Measurements from ENCODE around the gene BUD31. TPM values are rescaled to one million over a fixed set of nuclear protein-coding genes. Genes with fewer than 3 reads are reported as not detected.

Gene BUD31
- total and polyA plus RNA-seq, 10 of the 15 experiments (the other 5 are each of a cell fraction or from before 2014, with no cell fraction given): 74.2 to 317 (median 130) TPM

DNA sequence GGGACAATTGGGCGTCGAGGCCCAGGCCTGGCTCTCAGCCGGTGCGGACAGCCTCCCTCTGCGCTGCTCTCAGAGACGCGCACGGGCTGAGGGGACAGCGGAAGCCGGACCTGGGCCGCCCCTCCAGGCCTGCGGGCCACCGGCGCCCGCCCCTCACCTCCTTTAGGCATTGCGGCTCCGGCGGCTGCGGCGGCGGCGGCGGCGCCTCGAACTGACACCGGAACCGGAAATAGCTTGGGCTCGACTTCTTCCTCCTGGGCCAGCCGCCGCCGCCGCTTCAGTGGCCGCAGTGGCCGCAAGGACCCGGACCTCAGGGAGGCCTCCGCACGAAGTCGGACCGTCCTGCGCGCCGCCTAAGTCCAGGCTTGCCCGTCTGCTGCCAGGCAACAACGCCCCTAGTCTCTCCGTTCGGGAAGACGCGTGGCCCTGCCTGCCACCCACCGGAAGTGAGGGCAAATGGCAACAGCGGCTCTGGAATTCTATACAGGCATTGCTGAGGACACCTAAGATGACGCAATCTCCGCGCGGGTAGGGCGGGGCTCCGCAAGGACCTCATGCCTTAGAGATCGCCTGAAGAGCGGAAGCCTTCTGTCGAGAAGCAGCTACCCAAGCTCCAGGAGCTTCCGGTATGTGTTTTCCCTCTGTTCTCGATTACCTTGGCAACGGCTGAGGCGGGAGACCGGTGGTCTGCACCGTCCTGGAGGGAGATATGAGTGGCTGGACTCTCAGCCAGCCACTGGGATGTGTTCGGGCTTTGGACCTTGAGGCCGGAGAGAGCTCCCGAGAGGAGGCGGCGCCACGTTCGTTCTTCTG is at the start of gene BUD31, which contains the start of gene PDAP1 (continued):
- TF ChIP-seq KAT2A (conservative IDR thresholded peaks at IDR 0.05; ENCODE audit: control insufficient read depth, low read depth, low read length): no peak
- TF ChIP-seq CEBPB (IDR thresholded peaks at IDR 0.05; ENCODE audit: borderline replicate concordance in 1 of 2, low read depth in 2 of 2, low read length in 2 of 2): peak in 1 of 2 experiments; percentile 99; a peak in 2 of 4 replicates
- TF ChIP-seq, protein P1, sequence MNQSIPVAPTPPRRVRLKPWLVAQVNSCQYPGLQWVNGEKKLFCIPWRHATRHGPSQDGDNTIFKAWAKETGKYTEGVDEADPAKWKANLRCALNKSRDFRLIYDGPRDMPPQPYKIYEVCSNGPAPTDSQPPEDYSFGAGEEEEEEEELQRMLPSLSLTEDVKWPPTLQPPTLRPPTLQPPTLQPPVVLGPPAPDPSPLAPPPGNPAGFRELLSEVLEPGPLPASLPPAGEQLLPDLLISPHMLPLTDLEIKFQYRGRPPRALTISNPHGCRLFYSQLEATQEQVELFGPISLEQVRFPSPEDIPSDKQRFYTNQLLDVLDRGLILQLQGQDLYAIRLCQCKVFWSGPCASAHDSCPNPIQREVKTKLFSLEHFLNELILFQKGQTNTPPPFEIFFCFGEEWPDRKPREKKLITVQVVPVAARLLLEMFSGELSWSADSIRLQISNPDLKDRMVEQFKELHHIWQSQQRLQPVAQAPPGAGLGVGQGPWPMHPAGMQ (IDR thresholded peaks at IDR 0.05; ENCODE audit: borderline replicate concordance): peak; percentile 96
- TF ChIP-seq, protein P2, sequence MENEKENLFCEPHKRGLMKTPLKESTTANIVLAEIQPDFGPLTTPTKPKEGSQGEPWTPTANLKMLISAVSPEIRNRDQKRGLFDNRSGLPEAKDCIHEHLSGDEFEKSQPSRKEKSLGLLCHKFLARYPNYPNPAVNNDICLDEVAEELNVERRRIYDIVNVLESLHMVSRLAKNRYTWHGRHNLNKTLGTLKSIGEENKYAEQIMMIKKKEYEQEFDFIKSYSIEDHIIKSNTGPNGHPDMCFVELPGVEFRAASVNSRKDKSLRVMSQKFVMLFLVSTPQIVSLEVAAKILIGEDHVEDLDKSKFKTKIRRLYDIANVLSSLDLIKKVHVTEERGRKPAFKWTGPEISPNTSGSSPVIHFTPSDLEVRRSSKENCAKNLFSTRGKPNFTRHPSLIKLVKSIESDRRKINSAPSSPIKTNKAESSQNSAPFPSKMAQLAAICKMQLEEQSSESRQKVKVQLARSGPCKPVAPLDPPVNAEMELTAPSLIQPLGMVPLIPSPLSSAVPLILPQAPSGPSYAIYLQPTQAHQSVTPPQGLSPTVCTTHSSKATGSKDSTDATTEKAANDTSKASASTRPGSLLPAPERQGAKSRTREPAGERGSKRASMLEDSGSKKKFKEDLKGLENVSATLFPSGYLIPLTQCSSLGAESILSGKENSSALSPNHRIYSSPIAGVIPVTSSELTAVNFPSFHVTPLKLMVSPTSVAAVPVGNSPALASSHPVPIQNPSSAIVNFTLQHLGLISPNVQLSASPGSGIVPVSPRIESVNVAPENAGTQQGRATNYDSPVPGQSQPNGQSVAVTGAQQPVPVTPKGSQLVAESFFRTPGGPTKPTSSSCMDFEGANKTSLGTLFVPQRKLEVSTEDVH (IDR thresholded peaks at IDR 0.05; ENCODE audit: low read depth, partially characterized antibody): peak; percentile 69
- TF ChIP-seq KDM1A (IDR thresholded peaks at IDR 0.05; ENCODE audit: borderline replicate concordance): no peak
- 0 out of 2 replicates have a peak, but pooled peaks have one; percentile 17 for TF ChIP-seq RFX5 (IDR thresholded peaks at IDR 0.05; ENCODE audit: low read depth, low read length)
- TF ChIP-seq, protein P3, sequence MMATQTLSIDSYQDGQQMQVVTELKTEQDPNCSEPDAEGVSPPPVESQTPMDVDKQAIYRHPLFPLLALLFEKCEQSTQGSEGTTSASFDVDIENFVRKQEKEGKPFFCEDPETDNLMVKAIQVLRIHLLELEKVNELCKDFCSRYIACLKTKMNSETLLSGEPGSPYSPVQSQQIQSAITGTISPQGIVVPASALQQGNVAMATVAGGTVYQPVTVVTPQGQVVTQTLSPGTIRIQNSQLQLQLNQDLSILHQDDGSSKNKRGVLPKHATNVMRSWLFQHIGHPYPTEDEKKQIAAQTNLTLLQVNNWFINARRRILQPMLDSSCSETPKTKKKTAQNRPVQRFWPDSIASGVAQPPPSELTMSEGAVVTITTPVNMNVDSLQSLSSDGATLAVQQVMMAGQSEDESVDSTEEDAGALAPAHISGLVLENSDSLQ (IDR thresholded peaks at IDR 0.05): peak; percentile 59; the same call in 1 of the 2 replicates
- no peak for TF ChIP-seq USF1 (IDR thresholded peaks at IDR 0.05; ENCODE audit: borderline replicate concordance, extremely low read length, insufficient read depth, low read depth, low read length)
- TF ChIP-seq SIX5 (IDR thresholded peaks at IDR 0.05; ENCODE audit: low read depth, low read length, severe bottlenecking): no peak
- TF ChIP-seq EP300 (IDR thresholded peaks at IDR 0.05; ENCODE audit: borderline replicate concordance in 1 of 2, control insufficient read depth in 1 of 2, low read depth in 2 of 2, low read length in 2 of 2): peak in 1 of 2 experiments; percentile 43; a peak in 1 of 4 replicates
- peak; percentile 85 for TF ChIP-seq MYC (IDR thresholded peaks at IDR 0.05; ENCODE audit: insufficient read depth, insufficient read length, insufficient replicate concordance, low read length, severe bottlenecking)
- TF ChIP-seq, protein P4, sequence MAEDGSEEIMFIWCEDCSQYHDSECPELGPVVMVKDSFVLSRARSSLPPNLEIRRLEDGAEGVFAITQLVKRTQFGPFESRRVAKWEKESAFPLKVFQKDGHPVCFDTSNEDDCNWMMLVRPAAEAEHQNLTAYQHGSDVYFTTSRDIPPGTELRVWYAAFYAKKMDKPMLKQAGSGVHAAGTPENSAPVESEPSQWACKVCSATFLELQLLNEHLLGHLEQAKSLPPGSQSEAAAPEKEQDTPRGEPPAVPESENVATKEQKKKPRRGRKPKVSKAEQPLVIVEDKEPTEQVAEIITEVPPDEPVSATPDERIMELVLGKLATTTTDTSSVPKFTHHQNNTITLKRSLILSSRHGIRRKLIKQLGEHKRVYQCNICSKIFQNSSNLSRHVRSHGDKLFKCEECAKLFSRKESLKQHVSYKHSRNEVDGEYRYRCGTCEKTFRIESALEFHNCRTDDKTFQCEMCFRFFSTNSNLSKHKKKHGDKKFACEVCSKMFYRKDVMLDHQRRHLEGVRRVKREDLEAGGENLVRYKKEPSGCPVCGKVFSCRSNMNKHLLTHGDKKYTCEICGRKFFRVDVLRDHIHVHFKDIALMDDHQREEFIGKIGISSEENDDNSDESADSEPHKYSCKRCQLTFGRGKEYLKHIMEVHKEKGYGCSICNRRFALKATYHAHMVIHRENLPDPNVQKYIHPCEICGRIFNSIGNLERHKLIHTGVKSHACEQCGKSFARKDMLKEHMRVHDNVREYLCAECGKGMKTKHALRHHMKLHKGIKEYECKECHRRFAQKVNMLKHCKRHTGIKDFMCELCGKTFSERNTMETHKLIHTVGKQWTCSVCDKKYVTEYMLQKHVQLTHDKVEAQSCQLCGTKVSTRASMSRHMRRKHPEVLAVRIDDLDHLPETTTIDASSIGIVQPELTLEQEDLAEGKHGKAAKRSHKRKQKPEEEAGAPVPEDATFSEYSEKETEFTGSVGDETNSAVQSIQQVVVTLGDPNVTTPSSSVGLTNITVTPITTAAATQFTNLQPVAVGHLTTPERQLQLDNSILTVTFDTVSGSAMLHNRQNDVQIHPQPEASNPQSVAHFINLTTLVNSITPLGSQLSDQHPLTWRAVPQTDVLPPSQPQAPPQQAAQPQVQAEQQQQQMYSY (CRISPR knock-in tag; IDR thresholded peaks at IDR 0.05): no peak
- TF ChIP-seq ZNF207 (IDR thresholded peaks at IDR 0.05; ENCODE audit: borderline replicate concordance): peak; percentile 99
- TF ChIP-seq ZZZ3 (IDR thresholded peaks at IDR 0.05; ENCODE audit: control insufficient read depth, insufficient read length, low read depth): no peak
- no peak for TF ChIP-seq BRCA1 (IDR thresholded peaks at IDR 0.05; ENCODE audit: low read depth, low read length)
